GM12874 (cell line): ENCODE data around the gene LRP2.
A peak's percentile ranks its signal among the peaks of the same experiment; 100 is the strongest.

Experiments used
- CTCF ChIP-seq: IDR thresholded peaks from 2 replicates; pipeline ENCODE4 v1.5.1; 2011; ENCODE audit warnings: low read depth, mild to moderate bottlenecking, control low read depth, low read length, moderate library complexity; ENCODE audit not compliant: insufficient read depth

Gene LRP2

GRCh38 chr2:169221745-169222369 lies 140.5 kb downstream of the LRP2 start:
- peak; percentile 17; the same call in 1 of the 2 replicates for TF ChIP-seq CTCF

- TF ChIP-seq CTCF: no peak
Measured at GRCh38 chr2:169210917-169211316, 151.4 kb downstream of the LRP2 start.

GRCh38 chr2:169208026-169208425 lies 154.3 kb downstream of the LRP2 start:
- no peak for TF ChIP-seq CTCF

DNA sequence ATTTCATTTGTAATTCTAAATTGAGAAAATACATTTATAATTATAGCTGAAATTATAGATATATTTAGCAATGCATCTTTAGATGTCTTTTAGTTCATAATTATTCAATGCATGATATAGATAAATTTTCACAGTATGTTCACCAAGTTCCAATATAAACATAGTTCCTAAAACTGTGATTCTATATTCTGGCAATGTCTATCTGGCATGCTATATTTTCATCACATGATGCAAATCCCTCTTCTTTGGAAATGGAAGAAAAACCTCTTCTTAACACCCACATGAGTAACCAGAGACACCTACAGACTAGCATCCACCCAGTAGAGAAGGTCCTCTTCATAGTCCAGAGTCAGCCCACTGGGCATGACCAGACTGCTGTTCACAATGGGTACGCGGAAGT lies 157.2 kb downstream of the LRP2 start:
- no peak for TF ChIP-seq CTCF

DNA sequence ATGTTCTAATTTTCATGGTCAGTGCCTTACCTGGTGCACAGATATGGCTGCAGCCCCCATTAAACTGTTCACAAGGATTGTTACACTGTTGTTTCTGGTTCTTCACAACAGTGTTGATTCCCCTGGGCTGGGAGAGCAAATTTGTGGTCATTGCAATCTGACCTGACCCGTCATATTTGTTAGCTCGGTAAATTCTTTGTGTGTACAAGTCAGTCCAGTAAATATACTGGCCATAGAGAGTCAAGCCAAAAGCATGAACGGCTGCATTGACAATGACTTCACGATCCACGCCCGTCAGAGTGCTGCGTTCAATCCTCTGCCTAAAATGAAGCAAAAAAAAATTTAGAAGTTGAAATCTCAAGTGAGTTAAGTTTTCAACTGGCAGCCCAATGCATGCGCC lies 158.4 kb downstream of the LRP2 start:
- no peak for TF ChIP-seq CTCF

- TF ChIP-seq CTCF: no peak
Measured at GRCh38 chr2:169200756-169201155, 161.6 kb downstream of the LRP2 start.

- TF ChIP-seq CTCF: no peak
Measured at GRCh38 chr2:169193618-169194017, 168.7 kb downstream of the LRP2 start.
